ENCODE measurements around the gene KLRF1.

DNA sequence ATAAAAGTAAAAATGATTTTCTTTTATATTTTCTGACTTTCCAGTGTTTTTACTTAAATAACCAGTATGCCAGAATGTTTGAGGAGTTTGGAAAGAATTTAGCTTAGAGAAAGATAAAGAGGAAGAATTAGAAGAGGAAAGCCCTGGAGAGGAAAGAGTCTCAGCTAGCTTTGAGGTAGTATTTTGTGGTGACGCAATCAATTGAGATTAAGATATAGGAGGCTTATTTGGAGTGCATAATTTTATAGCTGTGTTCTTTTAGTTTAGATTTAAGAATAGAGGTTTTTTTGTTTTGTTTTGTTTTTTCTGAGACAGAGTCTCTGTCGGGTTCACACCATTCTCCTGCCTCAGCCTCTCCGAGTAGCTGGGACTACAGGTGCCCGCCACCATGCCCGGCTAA is 23.8 kb downstream of the KLRF1 start:
- TF ChIP-seq RCOR1 (IDR thresholded peaks at IDR 0.05; ENCODE audit: low read length) (no peak), POLR2AphosphoS5 (IDR thresholded peaks at IDR 0.05; ENCODE audit: low read depth, low read length) (no peak), RXRA (IDR thresholded peaks at IDR 0.05; ENCODE audit: borderline replicate concordance, low read depth) (no peak), EZH2phosphoT487 (IDR thresholded peaks at IDR 0.05; ENCODE audit: borderline replicate concordance, low read depth) (no peak)
- TF ChIP-seq, protein P1, sequence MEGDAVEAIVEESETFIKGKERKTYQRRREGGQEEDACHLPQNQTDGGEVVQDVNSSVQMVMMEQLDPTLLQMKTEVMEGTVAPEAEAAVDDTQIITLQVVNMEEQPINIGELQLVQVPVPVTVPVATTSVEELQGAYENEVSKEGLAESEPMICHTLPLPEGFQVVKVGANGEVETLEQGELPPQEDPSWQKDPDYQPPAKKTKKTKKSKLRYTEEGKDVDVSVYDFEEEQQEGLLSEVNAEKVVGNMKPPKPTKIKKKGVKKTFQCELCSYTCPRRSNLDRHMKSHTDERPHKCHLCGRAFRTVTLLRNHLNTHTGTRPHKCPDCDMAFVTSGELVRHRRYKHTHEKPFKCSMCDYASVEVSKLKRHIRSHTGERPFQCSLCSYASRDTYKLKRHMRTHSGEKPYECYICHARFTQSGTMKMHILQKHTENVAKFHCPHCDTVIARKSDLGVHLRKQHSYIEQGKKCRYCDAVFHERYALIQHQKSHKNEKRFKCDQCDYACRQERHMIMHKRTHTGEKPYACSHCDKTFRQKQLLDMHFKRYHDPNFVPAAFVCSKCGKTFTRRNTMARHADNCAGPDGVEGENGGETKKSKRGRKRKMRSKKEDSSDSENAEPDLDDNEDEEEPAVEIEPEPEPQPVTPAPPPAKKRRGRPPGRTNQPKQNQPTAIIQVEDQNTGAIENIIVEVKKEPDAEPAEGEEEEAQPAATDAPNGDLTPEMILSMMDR (IDR thresholded peaks at IDR 0.05), result no peak
- TF ChIP-seq, protein P2, sequence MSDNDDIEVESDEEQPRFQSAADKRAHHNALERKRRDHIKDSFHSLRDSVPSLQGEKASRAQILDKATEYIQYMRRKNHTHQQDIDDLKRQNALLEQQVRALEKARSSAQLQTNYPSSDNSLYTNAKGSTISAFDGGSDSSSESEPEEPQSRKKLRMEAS (IDR thresholded peaks at IDR 0.05; ENCODE audit: low read depth), result no peak
- TF ChIP-seq, protein P3, sequence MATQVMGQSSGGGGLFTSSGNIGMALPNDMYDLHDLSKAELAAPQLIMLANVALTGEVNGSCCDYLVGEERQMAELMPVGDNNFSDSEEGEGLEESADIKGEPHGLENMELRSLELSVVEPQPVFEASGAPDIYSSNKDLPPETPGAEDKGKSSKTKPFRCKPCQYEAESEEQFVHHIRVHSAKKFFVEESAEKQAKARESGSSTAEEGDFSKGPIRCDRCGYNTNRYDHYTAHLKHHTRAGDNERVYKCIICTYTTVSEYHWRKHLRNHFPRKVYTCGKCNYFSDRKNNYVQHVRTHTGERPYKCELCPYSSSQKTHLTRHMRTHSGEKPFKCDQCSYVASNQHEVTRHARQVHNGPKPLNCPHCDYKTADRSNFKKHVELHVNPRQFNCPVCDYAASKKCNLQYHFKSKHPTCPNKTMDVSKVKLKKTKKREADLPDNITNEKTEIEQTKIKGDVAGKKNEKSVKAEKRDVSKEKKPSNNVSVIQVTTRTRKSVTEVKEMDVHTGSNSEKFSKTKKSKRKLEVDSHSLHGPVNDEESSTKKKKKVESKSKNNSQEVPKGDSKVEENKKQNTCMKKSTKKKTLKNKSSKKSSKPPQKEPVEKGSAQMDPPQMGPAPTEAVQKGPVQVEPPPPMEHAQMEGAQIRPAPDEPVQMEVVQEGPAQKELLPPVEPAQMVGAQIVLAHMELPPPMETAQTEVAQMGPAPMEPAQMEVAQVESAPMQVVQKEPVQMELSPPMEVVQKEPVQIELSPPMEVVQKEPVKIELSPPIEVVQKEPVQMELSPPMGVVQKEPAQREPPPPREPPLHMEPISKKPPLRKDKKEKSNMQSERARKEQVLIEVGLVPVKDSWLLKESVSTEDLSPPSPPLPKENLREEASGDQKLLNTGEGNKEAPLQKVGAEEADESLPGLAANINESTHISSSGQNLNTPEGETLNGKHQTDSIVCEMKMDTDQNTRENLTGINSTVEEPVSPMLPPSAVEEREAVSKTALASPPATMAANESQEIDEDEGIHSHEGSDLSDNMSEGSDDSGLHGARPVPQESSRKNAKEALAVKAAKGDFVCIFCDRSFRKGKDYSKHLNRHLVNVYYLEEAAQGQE (IDR thresholded peaks at IDR 0.05; ENCODE audit: low read depth, low read length), result no peak
- TF ChIP-seq, protein P4, sequence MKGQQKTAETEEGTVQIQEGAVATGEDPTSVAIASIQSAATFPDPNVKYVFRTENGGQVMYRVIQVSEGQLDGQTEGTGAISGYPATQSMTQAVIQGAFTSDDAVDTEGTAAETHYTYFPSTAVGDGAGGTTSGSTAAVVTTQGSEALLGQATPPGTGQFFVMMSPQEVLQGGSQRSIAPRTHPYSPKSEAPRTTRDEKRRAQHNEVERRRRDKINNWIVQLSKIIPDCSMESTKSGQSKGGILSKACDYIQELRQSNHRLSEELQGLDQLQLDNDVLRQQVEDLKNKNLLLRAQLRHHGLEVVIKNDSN (IDR thresholded peaks at IDR 0.05; ENCODE audit: borderline replicate concordance, low read depth), result no peak
- TF ChIP-seq, protein P5, sequence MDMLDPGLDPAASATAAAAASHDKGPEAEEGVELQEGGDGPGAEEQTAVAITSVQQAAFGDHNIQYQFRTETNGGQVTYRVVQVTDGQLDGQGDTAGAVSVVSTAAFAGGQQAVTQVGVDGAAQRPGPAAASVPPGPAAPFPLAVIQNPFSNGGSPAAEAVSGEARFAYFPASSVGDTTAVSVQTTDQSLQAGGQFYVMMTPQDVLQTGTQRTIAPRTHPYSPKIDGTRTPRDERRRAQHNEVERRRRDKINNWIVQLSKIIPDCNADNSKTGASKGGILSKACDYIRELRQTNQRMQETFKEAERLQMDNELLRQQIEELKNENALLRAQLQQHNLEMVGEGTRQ (IDR thresholded peaks at IDR 0.05; ENCODE audit: borderline replicate concordance, low read depth, low read length), result no peak
- TF ChIP-seq, protein P6, sequence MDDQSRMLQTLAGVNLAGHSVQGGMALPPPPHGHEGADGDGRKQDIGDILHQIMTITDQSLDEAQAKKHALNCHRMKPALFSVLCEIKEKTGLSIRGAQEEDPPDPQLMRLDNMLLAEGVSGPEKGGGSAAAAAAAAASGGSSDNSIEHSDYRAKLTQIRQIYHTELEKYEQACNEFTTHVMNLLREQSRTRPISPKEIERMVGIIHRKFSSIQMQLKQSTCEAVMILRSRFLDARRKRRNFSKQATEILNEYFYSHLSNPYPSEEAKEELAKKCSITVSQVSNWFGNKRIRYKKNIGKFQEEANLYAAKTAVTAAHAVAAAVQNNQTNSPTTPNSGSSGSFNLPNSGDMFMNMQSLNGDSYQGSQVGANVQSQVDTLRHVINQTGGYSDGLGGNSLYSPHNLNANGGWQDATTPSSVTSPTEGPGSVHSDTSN (IDR thresholded peaks at IDR 0.05), result no peak
